ENCODE data around the gene DHRS2. TPM values are rescaled to one million over a fixed set of nuclear protein-coding genes. Genes with fewer than 3 reads are reported as not detected.

DHRS2 gene
- total RNA-seq, 1 donor from 2014 or later: not detected

DNA sequence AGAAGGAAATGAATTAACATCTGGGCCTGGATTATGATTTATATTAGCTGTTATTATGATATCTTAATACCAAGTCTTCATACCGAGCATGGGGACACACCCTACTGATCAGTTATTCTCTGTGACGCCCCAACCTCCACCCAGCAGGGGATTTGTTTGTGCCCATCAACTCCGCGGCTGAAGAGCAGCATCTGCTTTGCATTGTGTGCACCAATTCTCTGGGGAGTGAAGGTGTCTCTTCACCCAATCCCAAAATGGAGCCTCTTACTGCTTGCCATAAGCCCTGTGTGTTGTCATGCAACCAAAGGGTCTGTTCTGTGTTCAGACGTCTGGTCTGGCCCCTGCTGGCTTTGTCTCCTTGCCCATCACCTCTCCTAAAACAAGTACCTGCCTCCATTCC lies 25.4 kb downstream of the DHRS2 start:
- Mint-ChIP-seq H3K27ac (no peak overlapping the region), H3K4me1 (no peaks in the 10 kb centered on the region), H3K9me3 (no peaks in the 10 kb centered on the region), H3K4me3 (no peak overlapping the region), H3K27me3 (peaks cover 12% of the 10 kb centered on the region), H3K36me3 (ENCODE audit: low read depth) (no peaks in the 10 kb centered on the region)
- CTCF ChIA-PET: no interaction called here
- POLR2A ChIA-PET: no interaction called here
- DNase-seq (no peak), ATAC-seq (ENCODE audit: low read depth) (no peak)
- intact Hi-C loops (cut with micrococcal nuclease): no loop called here
- TF ChIP-seq, protein P1, sequence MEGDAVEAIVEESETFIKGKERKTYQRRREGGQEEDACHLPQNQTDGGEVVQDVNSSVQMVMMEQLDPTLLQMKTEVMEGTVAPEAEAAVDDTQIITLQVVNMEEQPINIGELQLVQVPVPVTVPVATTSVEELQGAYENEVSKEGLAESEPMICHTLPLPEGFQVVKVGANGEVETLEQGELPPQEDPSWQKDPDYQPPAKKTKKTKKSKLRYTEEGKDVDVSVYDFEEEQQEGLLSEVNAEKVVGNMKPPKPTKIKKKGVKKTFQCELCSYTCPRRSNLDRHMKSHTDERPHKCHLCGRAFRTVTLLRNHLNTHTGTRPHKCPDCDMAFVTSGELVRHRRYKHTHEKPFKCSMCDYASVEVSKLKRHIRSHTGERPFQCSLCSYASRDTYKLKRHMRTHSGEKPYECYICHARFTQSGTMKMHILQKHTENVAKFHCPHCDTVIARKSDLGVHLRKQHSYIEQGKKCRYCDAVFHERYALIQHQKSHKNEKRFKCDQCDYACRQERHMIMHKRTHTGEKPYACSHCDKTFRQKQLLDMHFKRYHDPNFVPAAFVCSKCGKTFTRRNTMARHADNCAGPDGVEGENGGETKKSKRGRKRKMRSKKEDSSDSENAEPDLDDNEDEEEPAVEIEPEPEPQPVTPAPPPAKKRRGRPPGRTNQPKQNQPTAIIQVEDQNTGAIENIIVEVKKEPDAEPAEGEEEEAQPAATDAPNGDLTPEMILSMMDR (IDR thresholded peaks at IDR 0.05): no peak

GRCh38 chr14:23663127-23663526 lies 27.0 kb downstream of the DHRS2 start:
- Mint-ChIP-seq H3K9me3 (no peaks in the 10 kb centered on the region), H3K4me1 (no peaks in the 10 kb centered on the region), H3K27ac (no peak overlapping the region), H3K27me3 (peaks cover 12% of the 10 kb centered on the region), H3K36me3 (ENCODE audit: low read depth) (no peaks in the 10 kb centered on the region), H3K4me3 (no peak overlapping the region)
- no peak for DNase-seq
- ATAC-seq (ENCODE audit: low read depth): no peak
- intact Hi-C loops (cut with micrococcal nuclease): no loop called here
- ChIA-PET CTCF (no interaction called here), POLR2A (no interaction called here)
- TF ChIP-seq, protein P1 (IDR thresholded peaks at IDR 0.05): no peak

GRCh38 chr14:23663711-23664110 lies 27.5 kb downstream of the DHRS2 start:
- no peak for DNase-seq
- H3K9me3 Mint-ChIP-seq: no peaks in the 10 kb centered on the region
- TF ChIP-seq, protein P1 (IDR thresholded peaks at IDR 0.05): no peak
- no peaks in the 10 kb centered on the region for H3K36me3 Mint-ChIP-seq (ENCODE audit: low read depth)
- ChIA-PET POLR2A (no interaction called here), CTCF (no interaction called here)
- H3K27ac Mint-ChIP-seq: no peak overlapping the region
- peaks cover 12% of the 10 kb centered on the region for H3K27me3 Mint-ChIP-seq
- intact Hi-C loops (cut with micrococcal nuclease): no loop called here
- no peak overlapping the region for H3K4me3 Mint-ChIP-seq
- no peaks in the 10 kb centered on the region for H3K4me1 Mint-ChIP-seq
- ATAC-seq (ENCODE audit: low read depth): no peak

- intact Hi-C loops (cut with micrococcal nuclease): no loop called here
- no peak overlapping the region for H3K27ac Mint-ChIP-seq
- no peaks in the 10 kb centered on the region for H3K9me3 Mint-ChIP-seq
- POLR2A ChIA-PET: no interaction called here
- peaks cover 9% of the 10 kb centered on the region for H3K27me3 Mint-ChIP-seq
- DNase-seq (no peak), ATAC-seq (ENCODE audit: low read depth) (no peak)
- CTCF ChIA-PET: no interaction called here
- TF ChIP-seq, protein P1 (IDR thresholded peaks at IDR 0.05): no peak
- no peaks in the 10 kb centered on the region for H3K4me1 Mint-ChIP-seq
- no peak overlapping the region for H3K4me3 Mint-ChIP-seq
- no peaks in the 10 kb centered on the region for H3K36me3 Mint-ChIP-seq (ENCODE audit: low read depth)
These were observed 28.2 kb downstream of the DHRS2 start for GRCh38 chr14:23664207-23664885.

- Mint-ChIP-seq H3K27ac (no peak overlapping the region), H3K4me1 (no peaks in the 10 kb centered on the region), H3K27me3 (peaks cover 4% of the 10 kb centered on the region), H3K9me3 (no peaks in the 10 kb centered on the region), H3K4me3 (no peak overlapping the region), H3K36me3 (ENCODE audit: low read depth) (no peaks in the 10 kb centered on the region)
- ChIA-PET POLR2A (no interaction called here), CTCF (interaction anchor here (1.2 kb wide), 2 partner anchors 14 to 265 kb away, joined by 5 read pairs; no protein-coding TSS in a partner anchor)
- DNase-seq (no peak), ATAC-seq (ENCODE audit: low read depth) (no peak)
- intact Hi-C loops (cut with micrococcal nuclease): loop anchor here (1.0 kb wide), 1 partner anchor 289 kb away; no protein-coding TSS in a partner anchor
- TF ChIP-seq, protein P1 (IDR thresholded peaks at IDR 0.05): no peak
These were observed 29.3 kb downstream of the DHRS2 start for GRCh38 chr14:23665302-23666016.
